DMS53 treated with DMSO at 0.1 percent for 48 hours (cell line): ENCODE results near the gene AGBL2.
"Not testable (repeated sequence)": the region's sequence is repeated elsewhere in the genome, so short reads cannot be mapped to it uniquely, and the experiment has no call there.

Experiments used
- DNase-seq: peaks from one replicate; lab custom pipeline; 2025; ENCODE audit not compliant: unreplicated experiment; lab: John Stamatoyannopoulos, UW

The AGBL2 gene

GRCh38 chr11:47640506-47640905, 74.7 kb downstream of the AGBL2 start:
- not testable (repeated sequence) for DNase-seq

GRCh38 chr11:47636331-47636730, 78.8 kb downstream of the AGBL2 start:
- DNase-seq: not testable (repeated sequence)

GRCh38 chr11:47631473-47631872, 83.7 kb downstream of the AGBL2 start:
- no peak for DNase-seq

GRCh38 chr11:47628026-47628425, 87.1 kb downstream of the AGBL2 start:
- no peak for DNase-seq

- no peak for DNase-seq
Observed at GRCh38 chr11:47626234-47626633, 88.9 kb downstream of the AGBL2 start.

GRCh38 chr11:47620836-47621378, 94.3 kb downstream of the AGBL2 start:
- DNase-seq: no peak

GRCh38 chr11:47617417-47617809, 97.8 kb downstream of the AGBL2 start:
- no peak for DNase-seq

- DNase-seq: no peak
Observed at GRCh38 chr11:47616726-47617416, 98.3 kb downstream of the AGBL2 start.

GRCh38 chr11:47615249-47615648, 99.9 kb downstream of the AGBL2 start:
- no peak for DNase-seq

GRCh38 chr11:47611348-47611794, 103.8 kb downstream of the AGBL2 start:
- no peak for DNase-seq

GRCh38 chr11:47609675-47610074, 105.5 kb downstream of the AGBL2 start:
- no peak for DNase-seq
